Panc1 (cell line): ENCODE measurements around the gene POC1B. TPM values are rescaled to one million over a fixed set of nuclear protein-coding genes. Genes with fewer than 3 reads are reported as not detected.

Experiments used
- ATAC-seq: fragments of 200-7000 bp; cut with Tn5 transposase; 2 replicates; pipeline ENCODE4 v1.9.1; 2020; ENCODE audit warnings: mild to moderate bottlenecking, moderate library complexity
- BruUV-seq: library from RNA; stranded (reverse); fragments of 400-500 nt; replicated peaks from 2 replicates; lab custom pipeline; 2021; lab: Mats Ljungman, UMichigan
- CTCF ChIA-PET: fragments of 300-600 bp; sonication (Branson Sonifier 250); formaldehyde crosslinking; loops from one replicate; lab custom pipeline; 2022; ENCODE audit warnings: antibody characterized with exemption; lab: Charles Lee
- POLR2A ChIA-PET: fragments of 300-600 bp; sonication (Branson Sonifier 250); formaldehyde crosslinking; loops from one replicate; lab custom pipeline; 2022; ENCODE audit warnings: antibody characterized with exemption; lab: Charles Lee
- DNase-seq: peaks from one replicate; pipeline ENCODE4 v3.0.0-alpha.2; 2010; ENCODE audit warnings: low read depth, low spot score
- H3K27ac ChIP-seq: 2 replicates; pipeline ENCODE4 v1.5.1; 2011; ENCODE audit warnings: mild to moderate bottlenecking, low read length, inconsistent platforms
- H3K27me3 ChIP-seq: fragments of 200-500 bp; sonication (Bioruptor generic); 2 replicates; pipeline ENCODE4 v1.6.0; 2014; ENCODE audit warnings: low read length, inconsistent platforms; ENCODE audit not compliant: control insufficient read depth, insufficient read depth
- H3K36me3 ChIP-seq: fragments of 200-500 bp; sonication (Bioruptor generic); 2 replicates; pipeline ENCODE4 v1.5.1; 2014; ENCODE audit warnings: inconsistent platforms, mild to moderate bottlenecking, low read length, moderate library complexity; ENCODE audit not compliant: control insufficient read depth, insufficient read depth
- H3K4me1 ChIP-seq: 2 replicates; pipeline ENCODE4 v1.5.1; 2011; ENCODE audit warnings: inconsistent platforms, mild to moderate bottlenecking, low read length, moderate library complexity; ENCODE audit not compliant: control insufficient read depth, insufficient read depth
- H3K4me3 ChIP-seq, 2 experiments: 2 replicates each; pipeline ENCODE4 v1.5.1; 2011 to 2012; ENCODE audit warnings: low read depth in 2 of 2, low read length in 2 of 2, mild to moderate bottlenecking in 2 of 2, inconsistent platforms in 1 of 2, moderate library complexity in 1 of 2
- H3K9me3 ChIP-seq: fragments of 200-500 bp; sonication (Bioruptor generic); 2 replicates; pipeline ENCODE4 v1.5.1; 2014; ENCODE audit warnings: low read depth, mild to moderate bottlenecking, inconsistent platforms, low read length, moderate library complexity; ENCODE audit not compliant: control insufficient read depth, insufficient read depth
- CTCF ChIP-seq: fragments of 450-650 bp; IDR thresholded peaks from 2 replicates; pipeline ENCODE4 v1.5.1; 2017; ENCODE audit warnings: mild to moderate bottlenecking
- POLR2AphosphoS5 ChIP-seq: IDR thresholded peaks from 2 replicates; pipeline ENCODE4 v1.6.1; 2012; ENCODE audit warnings: mild to moderate bottlenecking, low read depth, low read length, moderate library complexity
- REST ChIP-seq, 2 experiments: IDR thresholded peaks; 2 replicates each; pipeline ENCODE4 v1.6.1; 2011 to 2012; ENCODE audit warnings: low read depth in 2 of 2, control low read depth in 1 of 2, low read length in 1 of 2, mild to moderate bottlenecking in 1 of 2, moderate library complexity in 1 of 2; ENCODE audit not compliant: insufficient read depth in 1 of 2
- SIN3A ChIP-seq: IDR thresholded peaks from 2 replicates; pipeline ENCODE4 v1.6.1; 2012; ENCODE audit warnings: low read depth, mild to moderate bottlenecking, low read length, moderate library complexity, borderline replicate concordance; ENCODE audit not compliant: insufficient read depth
- TCF7L2 ChIP-seq: IDR thresholded peaks from 2 replicates; pipeline ENCODE4 v1.6.1; 2011; ENCODE audit warnings: mild to moderate bottlenecking, low read depth, low read length, inconsistent platforms
- in situ Hi-C: cut with HindIII; loops from 2 replicates; pipeline ENCODE4 v1.10.0; 2016; ENCODE audit warnings: low sequenced_read_pairs, low pct_unique_long_range_greater_than_20kb
- intact Hi-C: fragments of 100-400 bp; cut with micrococcal nuclease; formaldehyde crosslinking; loops from one replicate; pipeline ENCODE4 v1.10.0; 2022; ENCODE audit not compliant: unreplicated experiment
- total RNA-seq: library from RNA; stranded (reverse); gene quantifications from one replicate; pipeline ENCODE4 v1.2.1, GENCODE V29; 2021; ENCODE audit not compliant: unreplicated experiment

Gene POC1B
- total RNA-seq, 1 experiment from 2014 or later = 7.3 TPM

GRCh38 chr12:89556976-89557375, 31.1 kb upstream of the POC1B start:
- no peaks in the 10 kb centered on the region for H3K27me3 ChIP-seq
- no TSS peak for BruUV-seq
- POLR2A ChIA-PET = no interaction called here
- no peaks in the 10 kb centered on the region for H3K4me1 ChIP-seq
- H3K4me3 ChIP-seq = no peak overlapping the region
- intact Hi-C loops (no loop called here), in situ Hi-C loops (no loop called here)
- no peak for TF ChIP-seq CTCF
- TF ChIP-seq REST (IDR thresholded peaks at IDR 0.05; ENCODE audit: insufficient read depth in 1 of 2, low read depth in 2 of 2, low read length in 1 of 2) = no peak
- no peak for TF ChIP-seq TCF7L2
- no peak for TF ChIP-seq SIN3A
- ATAC-seq (no peak), DNase-seq (no peak)
- no peak overlapping the region for H3K27ac ChIP-seq
- H3K9me3 ChIP-seq = no peaks in the 10 kb centered on the region
- CTCF ChIA-PET = interaction anchor here (0.5 kb wide), 1 partner anchor 15 kb away, joined by 5 read pairs; no protein-coding TSS in a partner anchor
- no peaks in the 10 kb centered on the region for H3K36me3 ChIP-seq

- DNase-seq (no peak), ATAC-seq (no peak)
- Histone ChIP-seq H3K27ac (no peak overlapping the region), H3K9me3 (no peaks in the 10 kb centered on the region), H3K36me3 (no peaks in the 10 kb centered on the region), H3K4me1 (no peaks in the 10 kb centered on the region), H3K27me3 (no peaks in the 10 kb centered on the region), H3K4me3 (no peak overlapping the region)
- TF ChIP-seq POLR2AphosphoS5 (no peak), TCF7L2 (no peak), CTCF (no peak), SIN3A (no peak), REST (IDR thresholded peaks at IDR 0.05; ENCODE audit: insufficient read depth in 1 of 2, low read depth in 2 of 2, low read length in 1 of 2) (no peak)
- in situ Hi-C loops (no loop called here), intact Hi-C loops (no loop called here)
- CTCF ChIA-PET = no interaction called here
- BruUV-seq = no TSS peak
- POLR2A ChIA-PET = interaction anchor here (0.6 kb wide), 1 partner anchor 76 kb away, joined by 3 read pairs; no protein-coding TSS in a partner anchor
Measured at GRCh38 chr12:89552376-89552775, 26.5 kb upstream of the POC1B start.
